ENCODE data around the gene SALL1. TPM values are rescaled to one million over a fixed set of nuclear protein-coding genes. Genes with fewer than 3 reads are reported as not detected.

The SALL1 gene
- total and polyA plus RNA-seq, 12 donors, result under 0.01 to 0.67 (median 0.10) TPM; not detected in 4

DNA sequence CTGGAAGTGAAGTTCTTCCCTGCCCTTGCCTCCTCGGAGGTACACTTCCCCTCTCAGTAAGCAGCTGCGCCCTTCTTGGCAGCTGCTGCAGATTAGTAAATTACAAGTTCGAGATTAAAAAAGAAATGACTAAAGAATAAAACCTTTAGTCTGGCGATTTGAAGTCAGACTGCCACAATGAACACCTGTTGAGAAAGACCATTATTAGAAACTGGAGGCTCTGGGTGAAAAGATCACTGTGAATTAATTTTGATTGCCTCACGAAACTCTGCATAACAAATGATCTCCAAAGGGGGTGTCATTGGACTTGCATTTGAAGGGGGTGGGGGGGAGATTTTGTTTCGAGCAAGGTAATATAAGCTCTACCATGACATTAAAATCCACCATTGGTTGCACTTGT lies 39.3 kb downstream of the SALL1 start:
- Histone ChIP-seq H3K9me3 (replicated peaks in 1 of 3) (no peaks in the 10 kb centered on the region), H3K27me3 (peaks cover 18% of the 10 kb centered on the region), H3K36me3 (replicated peaks in 1 of 2) (no peaks in the 10 kb centered on the region), H3K4me1 (replicated peaks in 1 of 2) (no peaks in the 10 kb centered on the region), H3K4me3 (no peak overlapping the region), H3K27ac (no peak overlapping the region)
- whole genome bisulfite sequencing, 4 donors, result 19 to 26% (median 25%) methylated on average over 6 of the region's 6 CpGs
- no peak for DNase-seq
- no peak for TF ChIP-seq POLR2A (IDR thresholded peaks at IDR 0.05)
- TF ChIP-seq, protein P1, sequence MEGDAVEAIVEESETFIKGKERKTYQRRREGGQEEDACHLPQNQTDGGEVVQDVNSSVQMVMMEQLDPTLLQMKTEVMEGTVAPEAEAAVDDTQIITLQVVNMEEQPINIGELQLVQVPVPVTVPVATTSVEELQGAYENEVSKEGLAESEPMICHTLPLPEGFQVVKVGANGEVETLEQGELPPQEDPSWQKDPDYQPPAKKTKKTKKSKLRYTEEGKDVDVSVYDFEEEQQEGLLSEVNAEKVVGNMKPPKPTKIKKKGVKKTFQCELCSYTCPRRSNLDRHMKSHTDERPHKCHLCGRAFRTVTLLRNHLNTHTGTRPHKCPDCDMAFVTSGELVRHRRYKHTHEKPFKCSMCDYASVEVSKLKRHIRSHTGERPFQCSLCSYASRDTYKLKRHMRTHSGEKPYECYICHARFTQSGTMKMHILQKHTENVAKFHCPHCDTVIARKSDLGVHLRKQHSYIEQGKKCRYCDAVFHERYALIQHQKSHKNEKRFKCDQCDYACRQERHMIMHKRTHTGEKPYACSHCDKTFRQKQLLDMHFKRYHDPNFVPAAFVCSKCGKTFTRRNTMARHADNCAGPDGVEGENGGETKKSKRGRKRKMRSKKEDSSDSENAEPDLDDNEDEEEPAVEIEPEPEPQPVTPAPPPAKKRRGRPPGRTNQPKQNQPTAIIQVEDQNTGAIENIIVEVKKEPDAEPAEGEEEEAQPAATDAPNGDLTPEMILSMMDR (IDR thresholded peaks at IDR 0.05), result no peak
- intact Hi-C loops (cut with DNase I), result no loop called here

DNA sequence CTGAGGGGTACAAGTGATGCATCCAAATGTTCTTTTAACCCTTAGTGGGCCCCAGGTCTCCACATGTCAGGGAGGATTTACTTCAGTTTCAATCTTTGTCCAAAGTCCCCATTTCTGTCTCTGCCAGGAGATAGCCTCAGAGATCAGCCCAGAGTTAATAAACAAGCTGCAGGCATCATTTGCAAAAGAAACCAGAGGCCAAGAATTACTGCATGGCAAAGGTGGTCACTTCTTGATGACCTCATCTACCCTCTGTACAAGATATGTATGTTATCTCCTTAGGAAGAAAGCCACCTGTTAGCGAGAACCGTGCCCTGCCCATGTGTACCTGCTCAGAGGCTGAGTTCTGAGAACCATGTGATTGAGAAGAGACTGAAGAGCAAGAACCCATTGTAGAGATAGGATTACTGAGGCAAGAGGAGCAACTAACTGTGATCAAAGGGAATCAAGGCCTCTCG lies 40.3 kb downstream of the SALL1 start:
- TF ChIP-seq, protein P1 (IDR thresholded peaks at IDR 0.05), result no peak
- no peak for TF ChIP-seq POLR2A (IDR thresholded peaks at IDR 0.05)
- no peak overlapping the region for H3K27ac ChIP-seq
- intact Hi-C loops (cut with DNase I), result no loop called here
- no peaks in the 10 kb centered on the region for H3K36me3 ChIP-seq (replicated peaks in 1 of 2)
- no peaks in the 10 kb centered on the region for H3K4me1 ChIP-seq (replicated peaks in 1 of 2)
- no peak for DNase-seq
- WGBS, 4 donors, result 68 to 82% (median 76%) methylated on average over 2 to 3 of the region's 3 CpGs
- H3K4me3 ChIP-seq, result no peak overlapping the region
- peaks cover 18% of the 10 kb centered on the region for H3K27me3 ChIP-seq
- no peaks in the 10 kb centered on the region for H3K9me3 ChIP-seq (replicated peaks in 1 of 3)

DNA sequence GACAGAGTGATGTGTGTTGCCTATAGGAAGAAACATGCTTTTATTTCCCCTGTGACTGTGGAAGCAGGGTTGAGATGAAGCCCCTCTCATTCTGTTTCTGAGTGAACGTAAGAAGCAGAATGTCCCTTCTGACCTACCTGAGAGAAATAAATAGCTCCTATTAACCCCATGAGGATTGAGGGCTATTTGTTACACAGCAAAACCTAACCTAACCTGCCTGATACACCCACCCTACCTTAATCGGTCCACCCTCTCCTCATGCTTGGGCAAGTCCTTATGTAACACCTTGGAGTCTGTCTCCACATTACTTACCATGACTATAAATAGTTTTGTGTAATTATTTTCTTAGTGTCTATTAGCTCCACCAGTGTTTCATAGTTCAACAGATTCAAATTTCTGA lies 41.9 kb downstream of the SALL1 start:
- Histone ChIP-seq H3K4me1 (replicated peaks in 1 of 2) (no peaks in the 10 kb centered on the region), H3K27me3 (peaks cover 8% of the 10 kb centered on the region), H3K36me3 (replicated peaks in 1 of 2) (no peaks in the 10 kb centered on the region), H3K27ac (no peak overlapping the region), H3K9me3 (replicated peaks in 1 of 3) (no peaks in the 10 kb centered on the region), H3K4me3 (no peak overlapping the region)
- intact Hi-C loops (cut with DNase I), result no loop called here
- WGBS, 4 donors, result 71 to 86% (median 76%) methylated on average over 2 of the region's 2 CpGs
- TF ChIP-seq, protein P1 (IDR thresholded peaks at IDR 0.05), result no peak
- TF ChIP-seq POLR2A (IDR thresholded peaks at IDR 0.05), result no peak
- DNase-seq, result no peak

DNA sequence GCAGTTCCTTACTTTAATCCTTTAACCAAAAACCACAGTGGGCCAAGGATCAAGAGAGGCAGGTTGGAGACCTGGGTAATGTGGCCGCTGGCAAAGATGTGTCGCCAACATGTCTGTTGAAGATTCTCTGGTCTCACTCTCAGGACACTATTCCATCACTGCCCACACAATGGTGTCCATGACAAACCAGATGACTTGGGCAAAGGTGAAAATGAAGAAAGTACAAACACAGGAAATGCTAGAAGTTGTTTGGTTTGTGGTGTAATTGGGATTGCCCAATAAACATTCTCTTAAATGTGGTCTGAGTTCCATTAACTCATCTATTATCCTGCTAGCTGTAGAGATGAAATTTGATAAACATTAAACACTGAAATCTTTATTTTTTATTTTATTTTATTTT lies 43.3 kb downstream of the SALL1 start:
- no peak overlapping the region for H3K27ac ChIP-seq
- WGBS, 4 donors, result 88 to 100% (median 93%) methylated on average over 2 of the region's 2 CpGs
- no peaks in the 10 kb centered on the region for H3K36me3 ChIP-seq (replicated peaks in 1 of 2)
- H3K27me3 ChIP-seq, result no peaks in the 10 kb centered on the region
- DNase-seq, result no peak
- intact Hi-C loops (cut with DNase I), result no loop called here
- no peaks in the 10 kb centered on the region for H3K4me1 ChIP-seq (replicated peaks in 1 of 2)
- H3K9me3 ChIP-seq (replicated peaks in 1 of 3), result no peaks in the 10 kb centered on the region
- TF ChIP-seq, protein P1 (IDR thresholded peaks at IDR 0.05), result no peak
- no peak for TF ChIP-seq POLR2A (IDR thresholded peaks at IDR 0.05)
- no peak overlapping the region for H3K4me3 ChIP-seq

Measured in adrenal gland (tissue), 12 donors.